ENCODE data around the gene PRIMPOL. TPM values are rescaled to one million over a fixed set of nuclear protein-coding genes. Genes with fewer than 3 reads are reported as not detected.

The PRIMPOL gene
- total and polyA plus RNA-seq, 5 donors from 2014 or later, result 10.1 to 20.1 (median 16.5) TPM

DNA sequence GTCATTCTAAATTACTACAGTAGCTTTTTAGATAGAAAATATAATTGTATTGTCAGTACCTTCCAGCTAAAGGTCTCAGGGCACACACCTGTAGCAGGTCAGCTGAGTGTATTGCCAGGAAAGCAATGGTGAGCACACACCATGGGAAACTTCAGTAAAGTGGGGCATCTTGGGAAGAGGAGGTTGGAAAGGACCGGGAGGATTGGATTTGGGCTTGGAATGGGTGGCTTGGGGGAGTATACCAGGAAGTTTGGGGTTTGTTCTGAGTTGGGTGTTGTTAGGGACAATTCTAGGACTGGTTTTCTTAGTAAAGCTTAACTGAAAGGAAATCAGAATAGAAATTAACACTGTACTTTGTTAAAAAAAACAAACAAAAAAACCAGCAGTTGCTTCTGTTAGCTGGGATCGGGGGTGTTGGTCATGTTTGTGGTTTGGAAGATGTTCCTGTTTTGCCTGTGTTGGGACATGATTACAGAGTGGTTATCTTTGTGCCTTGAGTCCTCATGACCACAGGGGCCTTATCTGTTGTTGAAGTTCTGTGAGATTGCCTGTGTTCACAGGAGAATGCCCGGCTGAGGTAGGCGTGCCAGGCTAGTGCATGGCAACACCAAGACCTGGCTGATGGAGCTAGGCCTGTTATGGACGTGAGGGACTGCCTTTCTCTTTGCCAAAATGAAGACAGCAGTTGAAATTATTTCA, 35.1 kb downstream of the PRIMPOL start:
- Mint-ChIP-seq H3K27me3 (no peaks in the 10 kb centered on the region), H3K27ac (peak overlapping the region in 2 of 3 donors; percentile 5 to 53), H3K9me3 (no peaks in the 10 kb centered on the region), H3K4me3 (no peak overlapping the region), H3K36me3 (peaks cover 19% of the 10 kb centered on the region), H3K4me1 (peaks cover 0 to 6% (median 4%) of the 10 kb centered on the region in 4 donors)
- H3K36me3 ChIP-seq (ENCODE audit: control insufficient read depth, insufficient read depth, low read length), result no peaks in the 10 kb centered on the region
- H3K4me3 ChIP-seq (ENCODE audit: low read depth, low read length), result no peak overlapping the region
- no peak overlapping the region for H3K27ac ChIP-seq (ENCODE audit: insufficient read depth, low read length, poor library complexity, severe bottlenecking)
- H3K4me1 ChIP-seq (ENCODE audit: control insufficient read depth, insufficient read depth, low read length, poor library complexity, severe bottlenecking), result no peaks in the 10 kb centered on the region
- H3K9me3 ChIP-seq (ENCODE audit: control insufficient read depth in 2 of 2, low read length in 2 of 2), result no peaks in the 10 kb centered on the region
- ATAC-seq (ENCODE audit: low read depth in 2 of 2) (no peak), DNase-seq (no peak)
- no peaks in the 10 kb centered on the region for H3K27me3 ChIP-seq (ENCODE audit: control insufficient read depth, insufficient read depth, low read length)

DNA sequence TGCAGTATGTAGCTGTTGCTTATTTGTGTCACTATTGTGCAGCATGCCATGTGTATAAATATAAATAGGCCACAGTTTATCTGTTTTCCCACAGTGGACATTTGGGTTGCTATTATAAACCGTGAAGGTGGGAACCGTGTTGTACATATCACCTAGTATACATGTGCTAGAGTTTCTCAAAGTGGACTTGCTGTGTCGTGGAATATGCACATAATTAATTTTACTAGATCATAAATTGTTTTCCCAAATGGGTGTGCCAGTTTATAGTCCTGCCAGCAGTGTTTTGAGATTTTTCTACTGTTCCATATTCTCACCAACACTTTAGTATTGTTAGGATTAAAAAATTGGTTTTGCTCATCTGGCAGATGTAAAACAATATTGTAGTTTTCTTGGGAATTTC, 38.5 kb downstream of the PRIMPOL start:
- Histone ChIP-seq H3K27ac (ENCODE audit: insufficient read depth, low read length, poor library complexity, severe bottlenecking) (no peak overlapping the region), H3K4me3 (ENCODE audit: low read depth, low read length) (no peak overlapping the region), H3K9me3 (ENCODE audit: control insufficient read depth in 2 of 2, low read length in 2 of 2) (no peaks in the 10 kb centered on the region), H3K4me1 (ENCODE audit: control insufficient read depth, insufficient read depth, low read length, poor library complexity, severe bottlenecking) (no peaks in the 10 kb centered on the region), H3K27me3 (ENCODE audit: control insufficient read depth, insufficient read depth, low read length) (no peaks in the 10 kb centered on the region), H3K36me3 (ENCODE audit: control insufficient read depth, insufficient read depth, low read length) (no peaks in the 10 kb centered on the region)
- Mint-ChIP-seq H3K9me3 (no peaks in the 10 kb centered on the region), H3K4me3 (no peak overlapping the region), H3K4me1 (peaks cover 0 to 6% (median 5%) of the 10 kb centered on the region in 4 donors), H3K27me3 (no peaks in the 10 kb centered on the region), H3K27ac (no peak overlapping the region), H3K36me3 (peaks cover 21% of the 10 kb centered on the region)
- DNase-seq, result no peak
- no peak for ATAC-seq (ENCODE audit: low read depth in 2 of 2)

DNA sequence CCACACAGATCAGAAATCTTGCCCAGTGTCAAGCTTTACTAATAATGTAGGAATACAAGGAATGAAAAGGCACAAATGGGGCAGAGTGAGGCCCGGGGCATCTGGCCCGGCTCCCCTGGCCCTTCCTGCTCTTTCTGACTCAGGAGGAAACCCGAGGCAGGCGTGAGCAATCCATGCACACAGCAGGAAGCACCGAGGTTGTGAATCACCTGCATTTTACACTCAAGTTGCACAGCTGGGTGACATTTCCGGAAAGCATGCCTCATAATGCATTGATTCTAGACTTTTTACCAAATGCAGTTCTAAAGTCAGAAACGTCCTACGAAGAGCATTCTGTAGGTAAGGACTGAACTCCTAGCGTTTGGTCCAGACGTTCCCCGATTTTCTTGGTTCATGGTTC, 38.9 kb downstream of the PRIMPOL start:
- DNase-seq, result no peak
- Histone ChIP-seq H3K27me3 (ENCODE audit: control insufficient read depth, insufficient read depth, low read length) (no peaks in the 10 kb centered on the region), H3K9me3 (ENCODE audit: control insufficient read depth in 2 of 2, low read length in 2 of 2) (no peaks in the 10 kb centered on the region), H3K4me1 (ENCODE audit: control insufficient read depth, insufficient read depth, low read length, poor library complexity, severe bottlenecking) (no peaks in the 10 kb centered on the region), H3K36me3 (ENCODE audit: control insufficient read depth, insufficient read depth, low read length) (peaks cover 3% of the 10 kb centered on the region), H3K27ac (ENCODE audit: insufficient read depth, low read length, poor library complexity, severe bottlenecking) (no peak overlapping the region), H3K4me3 (ENCODE audit: low read depth, low read length) (no peak overlapping the region)
- Mint-ChIP-seq H3K27ac (no peak overlapping the region), H3K27me3 (no peaks in the 10 kb centered on the region), H3K9me3 (no peaks in the 10 kb centered on the region), H3K36me3 (peaks cover 25% of the 10 kb centered on the region), H3K4me3 (no peak overlapping the region), H3K4me1 (peaks cover 1 to 6% (median 5%) of the 10 kb centered on the region in 4 donors)
- ATAC-seq (ENCODE audit: low read depth in 2 of 2), result no peak

GRCh38 chr4:184689681-184690080, 40.1 kb downstream of the PRIMPOL start:
- Mint-ChIP-seq H3K36me3 (peaks cover 29% of the 10 kb centered on the region), H3K27me3 (no peaks in the 10 kb centered on the region), H3K9me3 (no peaks in the 10 kb centered on the region), H3K4me3 (no peak overlapping the region), H3K27ac (no peak overlapping the region), H3K4me1 (peaks cover 2 to 5% (median 3%) of the 10 kb centered on the region in 4 donors)
- Histone ChIP-seq H3K27me3 (ENCODE audit: control insufficient read depth, insufficient read depth, low read length) (no peaks in the 10 kb centered on the region), H3K4me3 (ENCODE audit: low read depth, low read length) (no peak overlapping the region), H3K36me3 (ENCODE audit: control insufficient read depth, insufficient read depth, low read length) (peaks cover 14% of the 10 kb centered on the region), H3K27ac (ENCODE audit: insufficient read depth, low read length, poor library complexity, severe bottlenecking) (no peak overlapping the region), H3K4me1 (ENCODE audit: control insufficient read depth, insufficient read depth, low read length, poor library complexity, severe bottlenecking) (no peaks in the 10 kb centered on the region), H3K9me3 (ENCODE audit: control insufficient read depth in 2 of 2, low read length in 2 of 2) (no peaks in the 10 kb centered on the region)
- no peak for ATAC-seq (ENCODE audit: low read depth in 2 of 2)
- DNase-seq, result no peak

GRCh38 chr4:184693056-184693455, 43.5 kb downstream of the PRIMPOL start:
- peaks cover 36% of the 10 kb centered on the region for H3K36me3 Mint-ChIP-seq
- Histone ChIP-seq H3K9me3 (ENCODE audit: control insufficient read depth in 2 of 2, low read length in 2 of 2) (no peaks in the 10 kb centered on the region), H3K27me3 (ENCODE audit: control insufficient read depth, insufficient read depth, low read length) (no peaks in the 10 kb centered on the region), H3K36me3 (ENCODE audit: control insufficient read depth, insufficient read depth, low read length) (peaks cover 21% of the 10 kb centered on the region), H3K27ac (ENCODE audit: insufficient read depth, low read length, poor library complexity, severe bottlenecking) (no peak overlapping the region), H3K4me3 (ENCODE audit: low read depth, low read length) (no peak overlapping the region), H3K4me1 (ENCODE audit: control insufficient read depth, insufficient read depth, low read length, poor library complexity, severe bottlenecking) (no peaks in the 10 kb centered on the region)
- H3K27me3 Mint-ChIP-seq, result no peaks in the 10 kb centered on the region
- peaks cover 0 to 5% (median 2%) of the 10 kb centered on the region in 4 donors for H3K4me1 Mint-ChIP-seq
- DNase-seq (no peak), ATAC-seq (ENCODE audit: low read depth in 2 of 2) (no peak)
- no peak overlapping the region for H3K27ac Mint-ChIP-seq
- H3K4me3 Mint-ChIP-seq, result no peak overlapping the region
- no peaks in the 10 kb centered on the region for H3K9me3 Mint-ChIP-seq

- Histone ChIP-seq H3K4me1 (ENCODE audit: control insufficient read depth, insufficient read depth, low read length, poor library complexity, severe bottlenecking) (no peaks in the 10 kb centered on the region), H3K36me3 (ENCODE audit: control insufficient read depth, insufficient read depth, low read length) (peaks cover 21% of the 10 kb centered on the region), H3K27ac (ENCODE audit: insufficient read depth, low read length, poor library complexity, severe bottlenecking) (no peak overlapping the region), H3K9me3 (ENCODE audit: control insufficient read depth in 2 of 2, low read length in 2 of 2) (no peaks in the 10 kb centered on the region), H3K4me3 (ENCODE audit: low read depth, low read length) (no peak overlapping the region), H3K27me3 (ENCODE audit: control insufficient read depth, insufficient read depth, low read length) (no peaks in the 10 kb centered on the region)
- H3K27ac Mint-ChIP-seq, result peak overlapping the region in 1 of 3 donors; percentile 6
- H3K27me3 Mint-ChIP-seq, result no peaks in the 10 kb centered on the region
- DNase-seq (no peak), ATAC-seq (ENCODE audit: low read depth in 2 of 2) (no peak)
- H3K4me1 Mint-ChIP-seq, result peaks cover 0 to 5% (median 2%) of the 10 kb centered on the region in 4 donors
- peaks cover 33% of the 10 kb centered on the region for H3K36me3 Mint-ChIP-seq
- no peaks in the 10 kb centered on the region for H3K9me3 Mint-ChIP-seq
- H3K4me3 Mint-ChIP-seq, result no peak overlapping the region
Observed at GRCh38 chr4:184694412-184694956, 44.9 kb downstream of the PRIMPOL start.

GRCh38 chr4:184695178-184695896, 45.8 kb downstream of the PRIMPOL start:
- Mint-ChIP-seq H3K4me1 (peaks cover 0 to 5% (median 2%) of the 10 kb centered on the region in 4 donors), H3K4me3 (no peak overlapping the region), H3K27me3 (no peaks in the 10 kb centered on the region), H3K36me3 (peaks cover 33% of the 10 kb centered on the region), H3K9me3 (no peaks in the 10 kb centered on the region), H3K27ac (no peak overlapping the region)
- no peaks in the 10 kb centered on the region for H3K9me3 ChIP-seq (ENCODE audit: control insufficient read depth in 2 of 2, low read length in 2 of 2)
- H3K4me1 ChIP-seq (ENCODE audit: control insufficient read depth, insufficient read depth, low read length, poor library complexity, severe bottlenecking), result no peaks in the 10 kb centered on the region
- no peak overlapping the region for H3K27ac ChIP-seq (ENCODE audit: insufficient read depth, low read length, poor library complexity, severe bottlenecking)
- H3K4me3 ChIP-seq (ENCODE audit: low read depth, low read length), result no peak overlapping the region
- ATAC-seq (ENCODE audit: low read depth in 2 of 2) (no peak), DNase-seq (no peak)
- peaks cover 21% of the 10 kb centered on the region for H3K36me3 ChIP-seq (ENCODE audit: control insufficient read depth, insufficient read depth, low read length)
- no peaks in the 10 kb centered on the region for H3K27me3 ChIP-seq (ENCODE audit: control insufficient read depth, insufficient read depth, low read length)
